ENCODE measurements around the gene SEC14L2. TPM values are rescaled to one million over a fixed set of nuclear protein-coding genes. Genes with fewer than 3 reads are reported as not detected.
"Not testable (repeated sequence)": the region's sequence is repeated elsewhere in the genome, so short reads cannot be mapped to it uniquely, and the experiment has no call there.

The SEC14L2 gene
- total RNA-seq, 2 donors from 2014 or later: 0.89 to 2.8 TPM

DNA sequence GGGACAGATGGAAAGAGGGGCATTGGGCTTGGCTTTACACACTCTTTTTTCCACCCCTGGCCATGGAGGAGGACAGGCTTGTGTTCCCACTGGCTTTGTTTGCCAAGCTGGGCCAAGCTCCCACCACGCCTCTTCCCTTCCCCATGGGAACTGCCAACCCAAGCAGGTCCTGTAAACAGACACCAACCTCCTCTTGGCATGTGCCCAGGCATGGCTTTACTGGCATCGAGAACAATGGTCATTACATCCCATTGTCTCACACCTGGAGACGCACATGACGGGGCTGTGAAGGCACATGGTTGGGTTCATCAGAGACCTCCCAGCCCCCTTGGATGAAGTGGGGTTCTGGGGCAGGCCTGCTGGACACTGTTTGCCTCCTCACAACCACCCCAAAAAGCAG is 63.3 kb downstream of the SEC14L2 start:
- H3K27ac ChIP-seq: no peak overlapping the region
- H3K27me3 ChIP-seq: no peaks in the 10 kb centered on the region
- no peaks in the 10 kb centered on the region for H3K9me3 ChIP-seq
- H3K4me1 ChIP-seq: no peaks in the 10 kb centered on the region
- no peak overlapping the region for H3K4me3 ChIP-seq
- H3K36me3 ChIP-seq: no peaks in the 10 kb centered on the region
- TF ChIP-seq CTCF (IDR thresholded peaks at IDR 0.05): no peak
- no peak for DNase-seq (ENCODE audit: low spot score)

- H3K27ac ChIP-seq; H3K9me3 ChIP-seq; DNase-seq (ENCODE audit: low spot score); H3K4me3 ChIP-seq; H3K36me3 ChIP-seq; H3K4me1 ChIP-seq; H3K27me3 ChIP-seq: not testable (repeated sequence)
These were observed 63.7 kb downstream of the SEC14L2 start for GRCh38 chr22:30460555-30460954.

DNA sequence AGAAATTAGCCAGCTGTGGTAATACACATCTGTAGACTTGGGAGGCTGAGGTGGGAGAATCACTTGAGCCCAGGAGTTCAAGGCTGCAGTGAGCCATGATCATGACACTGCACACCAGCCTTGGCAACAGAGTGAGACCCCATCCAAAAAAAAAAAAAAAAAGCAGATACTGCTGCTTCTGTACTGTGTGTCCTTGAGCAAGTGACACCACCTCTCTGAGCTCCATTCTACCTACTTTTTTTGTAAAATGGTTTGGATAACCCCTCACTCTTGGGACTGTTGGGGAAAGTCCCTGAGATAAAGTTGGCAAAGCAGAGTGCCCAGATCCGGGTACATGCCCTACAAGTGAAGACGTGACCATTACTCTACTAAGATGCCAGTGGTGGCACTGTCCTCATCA is 72.3 kb downstream of the SEC14L2 start:
- no peak for DNase-seq (ENCODE audit: low spot score)
- Histone ChIP-seq H3K27ac (no peak overlapping the region), H3K9me3 (no peaks in the 10 kb centered on the region), H3K27me3 (no peaks in the 10 kb centered on the region), H3K4me3 (no peak overlapping the region), H3K4me1 (no peaks in the 10 kb centered on the region), H3K36me3 (no peaks in the 10 kb centered on the region)
- no peak for TF ChIP-seq CTCF (IDR thresholded peaks at IDR 0.05)

GRCh38 chr22:30470655-30471054 is 73.8 kb downstream of the SEC14L2 start:
- H3K4me3 ChIP-seq: no peak overlapping the region
- TF ChIP-seq CTCF (IDR thresholded peaks at IDR 0.05): no peak
- no peaks in the 10 kb centered on the region for H3K9me3 ChIP-seq
- no peak overlapping the region for H3K27ac ChIP-seq
- H3K4me1 ChIP-seq: no peaks in the 10 kb centered on the region
- no peaks in the 10 kb centered on the region for H3K36me3 ChIP-seq
- no peak for DNase-seq (ENCODE audit: low spot score)
- H3K27me3 ChIP-seq: no peaks in the 10 kb centered on the region

DNA sequence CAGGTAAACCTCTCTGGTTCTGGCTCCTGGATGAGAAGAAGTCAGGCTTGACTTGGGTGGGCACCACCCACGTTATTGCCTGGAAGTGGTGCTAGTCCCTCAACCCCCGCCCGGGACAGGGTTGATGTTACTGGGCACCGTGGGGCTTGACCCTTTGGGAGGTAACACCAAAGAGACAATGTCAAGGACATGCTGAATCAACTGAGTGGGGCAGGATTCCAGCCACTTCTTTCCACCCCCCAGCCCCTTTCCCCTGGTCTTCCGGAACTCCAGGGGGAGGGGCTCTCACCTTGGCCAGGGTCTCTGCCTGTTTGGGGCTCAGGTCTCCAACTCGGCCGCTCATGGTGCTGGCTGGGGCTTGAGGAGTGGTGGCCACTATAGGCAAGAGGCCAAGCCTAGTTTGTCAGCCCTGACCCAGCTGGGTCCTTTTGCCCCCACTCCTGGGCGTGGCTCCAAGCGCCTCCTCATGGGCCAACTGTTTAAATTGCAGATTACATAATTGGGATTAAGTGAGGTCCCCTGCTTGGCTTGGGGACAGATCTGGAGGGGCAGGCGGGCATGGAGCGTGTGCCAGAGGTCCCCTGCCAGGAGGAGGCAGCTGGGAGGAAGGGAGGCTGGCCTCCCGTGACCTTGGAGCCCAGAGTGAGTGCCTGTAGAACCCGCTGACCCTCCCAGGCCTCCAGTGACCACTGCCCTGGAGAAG is 74.9 kb downstream of the SEC14L2 start, which contains the start of gene SEC14L3:
Gene SEC14L3 (minus strand): TSS at position 402 of the 703 bp plus-strand sequence. CDS start 59 bp downstream, at position 343.
- no peak for DNase-seq (ENCODE audit: low spot score)
- Histone ChIP-seq H3K4me1 (no peaks in the 10 kb centered on the region), H3K4me3 (no peak within 1 kb of the TSS), H3K27me3 (no peaks in the 10 kb centered on the region), H3K36me3 (no peaks in the 10 kb centered on the region), H3K9me3 (no peaks in the 10 kb centered on the region), H3K27ac (no peak within 1 kb of the TSS)
- TF ChIP-seq CTCF (IDR thresholded peaks at IDR 0.05): no peak

- H3K36me3 ChIP-seq: no peaks in the 10 kb centered on the region
- no peak for DNase-seq (ENCODE audit: low spot score)
- H3K27me3 ChIP-seq: no peaks in the 10 kb centered on the region
- H3K27ac ChIP-seq: no peak overlapping the region
- no peak overlapping the region for H3K4me3 ChIP-seq
- TF ChIP-seq CTCF (IDR thresholded peaks at IDR 0.05): no peak
- no peaks in the 10 kb centered on the region for H3K9me3 ChIP-seq
- no peaks in the 10 kb centered on the region for H3K4me1 ChIP-seq
These were observed 76.3 kb downstream of the SEC14L2 start for GRCh38 chr22:30472994-30473720.
